ENCODE results near the gene UNG. TPM values are rescaled to one million over a fixed set of nuclear protein-coding genes. Genes with fewer than 3 reads are reported as not detected.

UNG gene
- 10 to 100 TPM; 17.2 to 37.6 TPM for total RNA-seq

DNA sequence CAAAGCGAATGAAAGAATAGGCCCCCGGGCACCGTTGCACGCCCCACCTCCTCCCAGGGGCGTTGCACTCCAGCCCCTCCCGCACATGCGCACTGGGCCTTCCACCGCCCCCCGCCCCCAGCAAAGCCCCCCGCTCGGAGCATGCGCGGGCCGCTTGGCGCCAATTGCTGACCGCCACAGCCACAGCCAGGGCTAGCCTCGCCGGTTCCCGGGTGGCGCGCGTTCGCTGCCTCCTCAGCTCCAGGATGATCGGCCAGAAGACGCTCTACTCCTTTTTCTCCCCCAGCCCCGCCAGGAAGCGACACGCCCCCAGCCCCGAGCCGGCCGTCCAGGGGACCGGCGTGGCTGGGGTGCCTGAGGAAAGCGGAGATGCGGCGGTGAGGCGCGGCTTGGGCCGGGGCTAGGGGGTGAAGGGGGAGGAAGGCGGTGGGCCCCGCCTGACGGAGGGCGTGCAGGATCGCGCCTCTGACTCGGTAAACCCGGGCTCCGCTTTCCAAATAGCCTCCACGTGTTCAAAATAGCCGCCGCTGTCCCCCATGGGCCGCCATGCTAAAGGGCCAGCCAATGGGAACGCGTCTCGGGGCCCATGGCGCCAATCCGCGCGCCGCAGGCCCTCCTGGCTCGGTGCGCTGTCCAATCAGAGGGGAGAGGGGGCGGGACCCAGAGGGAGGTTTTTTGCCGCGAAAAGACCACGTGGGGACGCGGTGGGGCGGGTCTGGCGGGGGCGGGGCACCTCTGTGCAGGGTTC, at the start of gene UNG:
UNG (plus strand) TSS at position 163 of the 748 bp plus-strand sequence; CDS start at position 246, 83 bp downstream.

DNA sequence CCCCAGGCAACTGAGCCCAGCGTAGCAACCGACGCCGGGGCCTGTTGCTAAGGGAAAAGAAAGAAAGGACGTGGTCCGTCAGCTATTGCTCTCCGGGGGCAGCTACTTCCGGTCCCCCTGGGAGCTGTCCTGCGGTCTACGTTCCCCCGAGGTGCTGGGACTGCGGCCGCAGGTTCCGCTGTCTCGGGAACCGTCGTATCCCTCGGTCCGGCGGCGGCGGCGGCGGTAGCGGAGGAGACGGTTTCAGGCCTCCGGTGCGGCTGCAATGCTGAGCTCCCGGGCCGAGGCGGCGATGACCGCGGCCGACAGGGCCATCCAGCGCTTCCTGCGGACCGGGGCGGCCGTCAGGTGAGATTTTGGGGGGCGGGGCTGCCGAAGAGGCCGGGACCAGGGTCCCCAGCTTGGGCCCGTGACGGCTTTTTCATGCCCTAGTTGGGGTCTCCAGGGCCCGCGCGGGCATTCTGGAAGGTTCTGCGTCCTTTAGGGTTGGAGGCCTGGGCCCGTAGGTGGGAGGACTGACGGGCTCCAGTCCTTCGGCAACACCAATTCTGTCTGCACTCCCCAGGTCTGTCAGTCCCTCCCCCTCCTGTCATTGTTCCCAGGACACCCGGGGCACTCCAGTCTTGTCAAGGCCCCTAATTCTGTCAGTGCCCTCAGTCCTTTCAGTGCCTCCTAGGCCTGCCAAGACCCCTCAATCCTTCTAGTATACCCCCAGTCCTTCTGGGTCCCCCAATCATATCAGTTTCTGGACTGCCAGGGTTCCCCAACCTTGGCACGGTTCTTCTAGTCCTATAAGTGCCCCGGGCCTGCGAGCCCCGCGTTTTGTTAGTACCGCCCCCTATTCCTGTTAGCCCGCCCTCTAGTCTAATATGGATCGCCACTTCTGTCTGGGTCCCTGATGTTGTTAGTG, 44.7 kb upstream of the UNG start, which contains the start of gene USP30:
USP30 (plus strand) TSS at position 163 of the 910 bp plus-strand sequence; CDS start at position 266, 103 bp downstream.

DNA sequence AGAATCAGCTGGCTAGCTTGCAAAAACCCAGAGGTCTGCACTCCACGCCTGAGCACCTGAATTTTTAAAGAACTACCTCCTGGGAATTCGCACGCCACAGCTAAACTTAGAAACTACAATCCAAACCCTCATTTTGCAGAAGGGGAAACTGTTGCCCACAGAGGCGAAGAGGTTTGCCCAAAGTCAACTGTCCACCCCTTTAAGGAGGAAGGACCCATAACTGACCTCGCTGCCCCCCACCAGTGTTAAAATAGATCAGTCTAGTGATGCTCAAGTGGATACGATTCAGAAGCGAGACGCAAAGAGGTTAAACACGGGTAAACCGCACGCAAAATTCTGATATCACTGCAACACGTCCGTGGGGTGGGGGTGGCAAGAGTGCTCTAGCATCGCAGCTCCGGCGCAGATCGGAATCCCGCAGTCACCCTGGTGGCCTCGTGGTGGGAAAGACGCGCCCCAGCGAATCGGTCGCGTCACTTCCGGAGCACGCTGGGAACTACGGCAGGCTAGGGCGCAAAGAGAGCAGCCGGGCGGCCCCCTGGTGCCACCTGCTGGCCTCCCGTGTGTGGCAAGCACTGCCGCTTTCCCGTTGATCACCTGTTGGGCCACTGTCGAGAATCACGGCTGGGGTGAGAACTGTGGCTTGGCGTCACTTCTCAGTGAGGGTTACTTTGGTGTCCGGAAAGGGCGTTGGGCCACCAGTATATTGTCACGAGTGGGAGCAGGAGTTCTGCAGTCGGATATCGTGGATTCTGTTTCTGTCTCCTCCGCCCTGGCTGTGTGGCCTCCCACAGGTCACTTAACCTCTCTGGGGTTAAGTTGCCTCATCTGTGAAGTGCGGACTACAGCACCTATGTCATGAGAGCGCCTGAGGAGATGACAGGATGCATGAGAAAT, 4.1 kb upstream of the UNG start, which contains the start of gene ALKBH2:
ALKBH2 (minus strand) TSS at position 451 of the 897 bp plus-strand sequence. CDS start 686 bp downstream, outside the sequence.

DNA sequence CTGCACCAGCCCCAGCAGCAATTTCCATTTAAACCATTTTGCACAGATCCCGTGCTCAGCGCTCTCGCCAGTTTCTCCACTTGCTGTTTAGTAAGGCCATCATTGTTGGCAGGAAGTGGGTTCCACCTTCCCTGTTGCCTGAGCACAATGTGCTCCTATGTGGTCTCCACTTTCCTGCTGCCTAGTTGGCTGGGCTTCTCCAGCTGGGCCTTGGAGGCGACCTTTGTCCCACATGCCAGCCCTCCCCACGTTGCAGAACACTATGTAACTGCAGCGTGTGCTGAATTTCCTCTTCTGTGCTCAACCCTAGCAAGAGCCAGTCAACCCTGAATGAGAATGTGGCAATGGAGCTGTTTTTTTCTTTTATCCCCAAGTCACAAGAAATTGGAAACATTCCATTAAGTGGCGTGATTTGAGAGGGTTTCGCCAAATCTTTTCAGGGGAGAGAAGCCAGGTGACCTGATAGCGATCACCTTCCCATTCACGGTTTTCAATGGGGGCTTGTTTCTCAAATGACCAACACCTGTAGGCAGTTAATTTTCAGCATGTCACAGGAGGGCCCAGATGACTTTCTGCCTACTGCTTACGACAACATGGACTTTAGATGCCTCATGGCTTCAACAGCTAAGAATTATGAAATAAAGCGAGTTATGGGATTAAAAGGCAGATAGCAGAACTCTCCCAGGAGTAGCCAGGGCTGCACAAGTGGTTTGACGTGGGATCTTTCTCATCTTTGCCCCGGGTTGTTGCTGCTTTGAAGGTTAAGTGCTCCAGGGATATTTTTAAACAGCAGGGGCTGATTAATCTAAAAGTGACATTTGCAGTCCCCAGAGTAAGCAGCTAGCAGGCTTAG, 18.6 kb downstream of the UNG start, which contains the start of gene ACACB:
ACACB (plus strand) TSS at position 830 of the 853 bp plus-strand sequence. CDS start 22,819 bp downstream, outside the sequence.

Small RNAs within 50 kb of the gene (small RNA-seq; reads per million reads assigned to genes)
- 0 reads per million in 2 donors for gene RNA5SP372

Other genes with a start within 250 kb of the UNG start
- gene SSH1, start 240.0 kb upstream of the UNG start, total RNA-seq, result 10 to 100 TPM; 49.9 to 52.9 TPM
- not detected for gene DAO, start 217.5 kb upstream of the UNG start, total RNA-seq
- not detected for gene SVOP, start 76.5 kb upstream of the UNG start, total RNA-seq
- 10 to 100 TPM in 1 of 2 donors, 1 to 10 TPM in 1; 8.7 to 16.9 TPM for gene USP30, start 45.0 kb upstream of the UNG start, total RNA-seq
- 10 to 100 TPM; 16.2 to 19.6 TPM for gene ALKBH2, start 4.1 kb upstream of the UNG start, total RNA-seq
- gene ACACB, start 19.0 kb downstream of the UNG start, total RNA-seq, result 10 to 100 TPM in 1 of 2 donors, 1 to 10 TPM in 1; 8.9 to 10.3 TPM
- gene FOXN4, start 211.7 kb downstream of the UNG start, total RNA-seq, result not detected

All from melanocyte of skin (primary cell).